Psoas muscle (tissue), 8 donors: Measurements from ENCODE around the gene UROD. TPM values are rescaled to one million over a fixed set of nuclear protein-coding genes. Genes with fewer than 3 reads are reported as not detected.

ENCODE experiments used
- ATAC-seq, 4 donors: fragments of 200-7000 bp; cut with Tn5 transposase; one replicate each; pipeline ENCODE4 v1.9.1; 2020; ENCODE audit warnings: moderate library complexity in 3 of 4, mild to moderate bottlenecking in 2 of 4
- DNase-seq, 2 donors: peaks; one replicate each; pipeline ENCODE4 v3.0.0-alpha.2; 2020
- H3K27ac ChIP-seq: fragments of 200-600 bp; one replicate; pipeline ENCODE4 v1.8.0; 2022
- H3K27me3 ChIP-seq, 3 donors: fragments of 200-600 bp in 1 of 3; one replicate each; pipeline versions ENCODE4 v1.6.1 to v1.8.0; 2013 to 2022; ENCODE audit warnings: low read length in 2 of 3, mild to moderate bottlenecking in 2 of 3, moderate library complexity in 1 of 3; ENCODE audit not compliant: insufficient read depth in 3 of 3
- H3K36me3 ChIP-seq, 2 donors: fragments of 200-600 bp in 1 of 2; one replicate each; pipeline versions ENCODE4 v1.6.1 to v1.8.0; 2013 to 2022; ENCODE audit warnings: low read depth in 1 of 2, mild to moderate bottlenecking in 1 of 2, moderate library complexity in 1 of 2; ENCODE audit not compliant: insufficient read depth in 1 of 2
- H3K4me1 ChIP-seq: fragments of 200-600 bp; one replicate; pipeline ENCODE4 v1.8.0; 2022
- H3K4me3 ChIP-seq: fragments of 200-600 bp; one replicate; pipeline ENCODE4 v1.8.0; 2022; ENCODE audit warnings: mild to moderate bottlenecking
- H3K9me3 ChIP-seq: fragments of 200-600 bp; one replicate; pipeline ENCODE4 v1.8.0; 2022
- CTCF ChIP-seq: fragments of 200-600 bp; IDR thresholded peaks from one replicate; pipeline ENCODE4 v1.8.0; 2022; ENCODE audit warnings: antibody characterized with exemption
- WGBS, 3 donors: extraction: QIAGEN DNeasy Blood & Tissue Kit; methylation state at CpG; one replicate each; pipeline versions ENCODE4 v1.1.6 to v1.1.7; 2013; 5-methylcytosine and 5-hydroxymethylcytosine counted together
- intact Hi-C, 2 donors: fragments of 100-400 bp; cut with DNase I; formaldehyde crosslinking; loops; one replicate each; pipeline versions ENCODE4 v1.11.0 to v1.14.2; 2022
- polyA plus RNA-seq, 3 donors: library from polyadenylated mRNA; stranded (reverse); fragments of 200-250 nt; gene quantifications; one replicate each; pipeline ENCODE4 v1.2.3, GENCODE V29; 2013
- total RNA-seq, 4 donors: library from RNA; stranded (reverse); fragmentation: NEBNext Ultra II Directional in 2 of 4; extraction: Animal tissue kit (Norgen Biotek cat#: 25700) in 2 of 4; gene quantifications; one replicate each; pipeline versions ENCODE4 v1.2.1 to v1.2.4, GENCODE V29; 2021 to 2023
- donor health status: healthy with polysubstance abuse.
- donor health status: DM: no; HTN: no; CAD: no; lungs with moderate emphysema.
- donor health status: Bipolar disorder and iron deficiency.
- donor health status: healthy.
- donor health status: DM: yes; HTN: yes; CAD: no.
- donor health status: DM: no; HTN: no; CAD: no.
- donor health status: DM: no; HTN: no; CAD: no.
- donor health status: DM: yes; HTN: yes; CAD: no.

Gene UROD
- total and polyA plus RNA-seq, 7 donors = 50.4 to 79.6 (median 64.6) TPM

GRCh38 chr1:45016767-45017166 is 4.7 kb downstream of the UROD start:
- Histone ChIP-seq H3K27ac (no peak overlapping the region), H3K27me3 (no peaks in the 10 kb centered on the region), H3K36me3 (peaks cover 0 to 27% of the 10 kb centered on the region in 2 donors), H3K9me3 (no peaks in the 10 kb centered on the region), H3K4me3 (no peak overlapping the region), H3K4me1 (peaks cover 12% of the 10 kb centered on the region)
- WGBS, 3 donors = 43 to 66% (median 44%) methylated on average over 6 of the region's 6 CpGs
- intact Hi-C loops = loop anchor here (10.0 kb wide), 1 partner anchor 558 kb away; no protein-coding TSS in a partner anchor
- no peak for TF ChIP-seq CTCF
- no peak for DNase-seq
- no peak for ATAC-seq

- peak; percentile 57 for TF ChIP-seq CTCF
- Histone ChIP-seq H3K4me3 (no peak overlapping the region), H3K36me3 (peaks cover 0 to 20% of the 10 kb centered on the region in 2 donors), H3K27ac (no peak overlapping the region), H3K4me1 (peaks cover 3% of the 10 kb centered on the region), H3K27me3 (no peaks in the 10 kb centered on the region), H3K9me3 (no peaks in the 10 kb centered on the region)
- ATAC-seq = peak; percentile 60 to 80 (median 68)
- DNase-seq = no peak
- WGBS, 3 donors = 47 to 53% (median 51%) methylated on average over 16 of the region's 16 CpGs
- intact Hi-C loops = loop anchor here (10.0 kb wide), 1 partner anchor 556 kb away; no protein-coding TSS in a partner anchor
These were observed 6.7 kb downstream of the UROD start for GRCh38 chr1:45018599-45019230.

GRCh38 chr1:45023663-45024062 is 11.6 kb downstream of the UROD start:
- DNase-seq (no peak), ATAC-seq (no peak)
- Histone ChIP-seq H3K36me3 (no peaks in the 10 kb centered on the region), H3K27ac (no peak overlapping the region), H3K9me3 (no peaks in the 10 kb centered on the region), H3K4me1 (no peaks in the 10 kb centered on the region), H3K27me3 (no peaks in the 10 kb centered on the region), H3K4me3 (no peak overlapping the region)
- no peak for TF ChIP-seq CTCF
- intact Hi-C loops = no loop called here
- 91 to 95% (median 93%) methylated on average over 1 of the region's 1 CpG for WGBS, 3 donors

GRCh38 chr1:45026446-45026845 is 14.4 kb downstream of the UROD start:
- intact Hi-C loops = no loop called here
- no peak for DNase-seq
- H3K27ac ChIP-seq = no peak overlapping the region
- no peaks in the 10 kb centered on the region for H3K4me1 ChIP-seq
- no peaks in the 10 kb centered on the region for H3K36me3 ChIP-seq
- WGBS, 3 donors = 77 to 91% (median 78%) methylated on average over 1 of the region's 1 CpG
- no peak for ATAC-seq
- TF ChIP-seq CTCF = no peak
- no peaks in the 10 kb centered on the region for H3K9me3 ChIP-seq
- no peak overlapping the region for H3K4me3 ChIP-seq
- no peaks in the 10 kb centered on the region for H3K27me3 ChIP-seq

- DNase-seq = no peak
- Histone ChIP-seq H3K27me3 (no peaks in the 10 kb centered on the region), H3K36me3 (no peaks in the 10 kb centered on the region), H3K4me1 (no peaks in the 10 kb centered on the region), H3K4me3 (no peak overlapping the region), H3K9me3 (no peaks in the 10 kb centered on the region), H3K27ac (no peak overlapping the region)
- intact Hi-C loops = no loop called here
- TF ChIP-seq CTCF = no peak
- 71 to 83% (median 71%) methylated on average over 2 of the region's 2 CpGs for WGBS, 3 donors
- no peak for ATAC-seq
These were observed 20.8 kb downstream of the UROD start for GRCh38 chr1:45032837-45033236.
